DND-41 (cell line): ENCODE results near the gene FMN1.

Experiments
- EZH2 ChIP-seq: IDR thresholded peaks from 3 replicates; pipeline ENCODE4 v1.6.1; 2012; ENCODE audit warnings: borderline replicate concordance, low read depth, mild to moderate bottlenecking, moderate library complexity, low read length, inconsistent platforms; ENCODE audit not compliant: severe bottlenecking
- TF ChIP-seq, protein P1 (sequence below): IDR thresholded peaks from 2 replicates; pipeline ENCODE4 v1.5.1; 2012; ENCODE audit warnings: borderline replicate concordance, low read length, moderate library complexity, mild to moderate bottlenecking; ENCODE audit not compliant: poor library complexity, severe bottlenecking; ENCODE audit errors: extremely low read depth

DNA sequence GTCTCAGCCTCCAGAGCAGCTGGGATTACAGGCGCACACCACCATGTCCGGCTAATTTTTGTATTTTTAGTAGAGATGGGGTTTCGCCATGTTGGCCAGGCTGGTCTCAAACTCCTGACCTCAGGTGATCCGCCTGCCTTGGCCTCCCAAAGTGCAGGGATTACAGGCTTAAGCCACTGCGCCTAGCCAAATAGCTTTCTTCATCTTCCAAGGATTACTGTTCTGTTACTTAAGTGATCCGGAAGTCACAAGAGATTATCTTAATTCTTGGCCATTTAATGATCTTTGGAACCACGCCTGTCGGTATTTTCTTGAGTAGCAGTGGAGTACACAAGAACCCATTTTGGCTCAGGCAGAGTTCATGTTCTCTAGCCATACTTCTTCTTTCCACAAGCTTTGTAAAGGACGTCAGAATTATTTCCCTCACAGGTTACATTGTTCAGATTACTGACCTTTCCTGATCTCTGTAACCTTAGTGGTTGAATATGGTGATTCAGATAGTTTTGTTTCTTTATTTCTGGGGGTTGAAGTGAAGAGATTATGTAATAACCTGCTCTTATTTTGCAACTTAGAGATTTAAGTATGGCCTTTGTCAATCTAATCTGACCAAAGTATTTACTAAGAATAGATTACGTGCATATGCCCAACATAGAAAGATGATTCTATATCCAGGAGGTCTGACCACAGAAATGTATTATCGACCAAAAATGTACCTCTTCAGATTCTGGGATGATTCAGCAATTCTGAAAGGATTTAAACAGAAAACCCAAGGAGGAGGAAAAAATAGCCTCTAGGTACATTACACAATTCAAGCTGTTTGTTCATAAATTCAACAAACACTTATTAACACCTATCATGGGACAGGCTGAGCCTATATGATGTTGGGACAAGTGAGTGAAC, 344.5 kb downstream of the FMN1 start:
- TF ChIP-seq, protein P1, sequence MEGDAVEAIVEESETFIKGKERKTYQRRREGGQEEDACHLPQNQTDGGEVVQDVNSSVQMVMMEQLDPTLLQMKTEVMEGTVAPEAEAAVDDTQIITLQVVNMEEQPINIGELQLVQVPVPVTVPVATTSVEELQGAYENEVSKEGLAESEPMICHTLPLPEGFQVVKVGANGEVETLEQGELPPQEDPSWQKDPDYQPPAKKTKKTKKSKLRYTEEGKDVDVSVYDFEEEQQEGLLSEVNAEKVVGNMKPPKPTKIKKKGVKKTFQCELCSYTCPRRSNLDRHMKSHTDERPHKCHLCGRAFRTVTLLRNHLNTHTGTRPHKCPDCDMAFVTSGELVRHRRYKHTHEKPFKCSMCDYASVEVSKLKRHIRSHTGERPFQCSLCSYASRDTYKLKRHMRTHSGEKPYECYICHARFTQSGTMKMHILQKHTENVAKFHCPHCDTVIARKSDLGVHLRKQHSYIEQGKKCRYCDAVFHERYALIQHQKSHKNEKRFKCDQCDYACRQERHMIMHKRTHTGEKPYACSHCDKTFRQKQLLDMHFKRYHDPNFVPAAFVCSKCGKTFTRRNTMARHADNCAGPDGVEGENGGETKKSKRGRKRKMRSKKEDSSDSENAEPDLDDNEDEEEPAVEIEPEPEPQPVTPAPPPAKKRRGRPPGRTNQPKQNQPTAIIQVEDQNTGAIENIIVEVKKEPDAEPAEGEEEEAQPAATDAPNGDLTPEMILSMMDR: no peak
- TF ChIP-seq EZH2: no peak
